ENCODE measurements around the gene SLC25A11.

GRCh38 chr17:4973256-4974114 lies 33.6 kb upstream of the SLC25A11 start:
- no peak for TF ChIP-seq CTCF (IDR thresholded peaks at IDR 0.05)
- no peak for TF ChIP-seq POLR2A (IDR thresholded peaks at IDR 0.05)
